K562 (cell line): ENCODE data around the gene FLAD1. TPM values are rescaled to one million over a fixed set of nuclear protein-coding genes. Genes with fewer than 3 reads are reported as not detected.
A peak's percentile ranks its signal among the peaks of the same experiment; 100 is the strongest.

ENCODE experiments used
- ARHGAP35 ChIP-seq: fragments of 450-650 bp; IDR thresholded peaks from 2 replicates; pipeline ENCODE4 v1.6.1; 2018; ENCODE audit not compliant: partially characterized antibody
- CHAMP1 ChIP-seq: fragments of 450-650 bp; IDR thresholded peaks from 2 replicates; pipeline ENCODE4 v1.6.1; 2016; ENCODE audit warnings: mild to moderate bottlenecking
- CSDE1 ChIP-seq, 2 experiments: fragments of 450-650 bp; IDR thresholded peaks; 2 replicates each; pipeline ENCODE4 v1.6.1; 2016; ENCODE audit warnings: mild to moderate bottlenecking in 1 of 2
- E4F1 ChIP-seq: fragments of 250-450 bp; sonication (Bioruptor Pico); IDR thresholded peaks from 2 replicates; pipeline ENCODE4 v1.5.0; 2021; ENCODE audit warnings: mild to moderate bottlenecking, borderline replicate concordance
- KLF13 ChIP-seq: fragments of 450-650 bp; IDR thresholded peaks from 2 replicates; pipeline ENCODE4 v1.6.1; 2016; ENCODE audit warnings: missing genetic modification characterization, low read depth, mild to moderate bottlenecking, missing compliant biosample characterization, moderate library complexity, borderline replicate concordance
- LEF1 ChIP-seq: fragments of 450-650 bp; IDR thresholded peaks from 2 replicates; pipeline ENCODE4 v1.6.1; 2016; ENCODE audit warnings: mild to moderate bottlenecking
- MAFF ChIP-seq: IDR thresholded peaks from 2 replicates; pipeline ENCODE4 v1.6.1; 2012; ENCODE audit warnings: low read length, improper control_type of control experiment
- MYNN ChIP-seq, 2 experiments: sonication (generic); formaldehyde crosslinking in 1 of 2; IDR thresholded peaks; 2 replicates each; pipeline versions ENCODE4 v1.5.0 to v1.6.1; 2016 to 2020; ENCODE audit warnings: antibody characterized with exemption in 1 of 2, missing genetic modification reagents in 1 of 2
- NFE2L1 ChIP-seq: fragments of 450-650 bp; IDR thresholded peaks from 2 replicates; pipeline ENCODE4 v1.6.1; 2016; ENCODE audit warnings: missing genetic modification characterization, low read depth, mild to moderate bottlenecking, missing compliant biosample characterization, moderate library complexity, borderline replicate concordance
- NUFIP1 ChIP-seq: fragments of 450-650 bp; IDR thresholded peaks from 2 replicates; pipeline ENCODE4 v1.6.1; 2018; ENCODE audit not compliant: partially characterized antibody
- PHB ChIP-seq: fragments of 250-450 bp; sonication (Bioruptor Pico); IDR thresholded peaks from 2 replicates; pipeline ENCODE4 v1.5.0; 2021
- ZNF23 ChIP-seq: fragments of 250-450 bp; sonication (Bioruptor Pico); IDR thresholded peaks from 2 replicates; pipeline ENCODE4 v1.4.0; 2020; ENCODE audit warnings: mild to moderate bottlenecking
- ZNF280A ChIP-seq: fragments of 450-650 bp; IDR thresholded peaks from 2 replicates; pipeline ENCODE4 v1.6.1; 2018; ENCODE audit warnings: mild to moderate bottlenecking, low read depth; ENCODE audit not compliant: partially characterized antibody
- ZNF696 ChIP-seq: fragments of 250-450 bp; sonication (Bioruptor Pico); conservative IDR thresholded peaks from 2 replicates; pipeline ENCODE4 v1.4.0; 2020; ENCODE audit warnings: mild to moderate bottlenecking, moderate library complexity
- polyA plus RNA-seq, 8 experiments: library from polyadenylated mRNA; depleted of rRNA in 4 of 8; stranded (reverse) in 5 of 8; unstranded in 3 of 8; fragments of >200 nt; fragmentation: Nextera tagmentation in 2 of 8; fragmentation: Illumina TruSeq in 1 of 8; extraction: Ambion mirVana in 2 of 8; extraction: Trizol in 1 of 8; gene quantifications; 2 replicates each; pipeline versions ENCODE4 v1.2.1 to v1.2.3, GENCODE V29; 2011 to 2014; ENCODE audit warnings: inconsistent platforms in 1 of 8, missing spikeins in 1 of 8
- total RNA-seq, 7 experiments: library from RNA; depleted of rRNA in 6 of 7; stranded (reverse); fragments of >200 nt in 6 of 7; fragmentation: Illumina TruSeq in 2 of 7; extraction: Trizol in 2 of 7; gene quantifications; 2 replicates each; pipeline versions ENCODE4 v1.2.1 to v1.2.3, GENCODE V29; 2011 to 2021; ENCODE audit warnings: low replicate concordance in 1 of 7
- TF ChIP-seq, protein P1 (sequence below): sonication (generic); formaldehyde crosslinking; IDR thresholded peaks from 2 replicates; pipeline ENCODE4 v1.9.0; 2022; ENCODE audit warnings: mild to moderate bottlenecking, missing genetic modification reagents

Gene FLAD1
- total and polyA plus RNA-seq, 9 of the 15 experiments (the other 6 are each of a cell fraction or from before 2014, with no cell fraction given), result 24.9 to 85.8 (median 67.0) TPM

DNA sequence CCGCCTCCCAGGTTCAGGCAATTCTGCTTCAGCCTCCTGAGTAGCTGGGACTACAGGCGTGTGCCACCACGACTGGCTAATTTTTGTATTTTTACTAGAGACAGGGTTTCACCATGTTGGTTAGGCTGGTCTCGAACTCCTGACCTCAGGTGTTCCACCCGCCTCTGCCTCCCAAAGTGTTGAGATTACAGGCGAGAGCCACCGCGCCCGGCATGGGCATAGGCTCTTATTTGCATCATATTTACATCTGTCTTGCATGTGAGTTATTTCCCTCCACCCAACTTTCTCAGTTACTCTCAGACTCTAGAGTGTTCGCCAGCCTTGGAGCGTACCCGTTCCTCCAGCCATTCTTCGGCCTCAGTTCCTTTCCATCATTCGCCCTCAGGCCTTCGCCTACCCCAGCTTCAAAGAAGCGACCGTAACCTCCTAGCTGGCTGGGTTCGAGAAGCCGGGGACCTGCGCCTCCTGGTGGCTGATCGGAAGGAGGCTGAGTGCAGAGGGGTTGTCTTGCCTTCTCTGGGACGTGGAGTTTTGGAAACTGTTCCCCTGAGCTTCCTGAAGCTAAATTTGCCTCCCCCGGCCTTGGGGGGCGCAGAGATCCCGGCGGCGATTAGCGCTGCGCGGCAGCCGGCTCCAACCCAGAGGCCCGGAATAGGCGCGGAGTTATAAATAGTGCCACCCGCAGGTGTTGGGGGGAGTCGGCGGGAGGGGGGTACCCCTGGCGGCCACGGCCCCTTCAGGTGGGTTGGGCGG, 15.8 kb downstream of the FLAD1 start (continued):
- TF ChIP-seq CHAMP1 (no peak), NUFIP1 (no peak), CSDE1 (IDR thresholded peaks at IDR 0.05) (no peak), KLF13 (tag) (no peak), PHB (CRISPR knock-in tag) (no peak), NFE2L1 (tag) (no peak), ZNF696 (CRISPR knock-in tag) (no peak), ARHGAP35 (no peak), ZNF280A (no peak), MAFF (no peak), ZNF23 (CRISPR knock-in tag) (no peak), LEF1 (no peak), MYNN (IDR thresholded peaks at IDR 0.05) (peak; percentile 77), MYNN (CRISPR knock-in tag; IDR thresholded peaks at IDR 0.05) (no peak), E4F1 (no peak)
- TF ChIP-seq, protein P1, sequence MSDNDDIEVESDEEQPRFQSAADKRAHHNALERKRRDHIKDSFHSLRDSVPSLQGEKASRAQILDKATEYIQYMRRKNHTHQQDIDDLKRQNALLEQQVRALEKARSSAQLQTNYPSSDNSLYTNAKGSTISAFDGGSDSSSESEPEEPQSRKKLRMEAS, result no peak
